ENCODE data around the gene CLSTN2.

Gene CLSTN2

GRCh38 chr3:140579260-140579659 is 644.3 kb downstream of the CLSTN2 start:
- Histone ChIP-seq H3K4me1 (ENCODE audit: control insufficient read depth, insufficient read depth, low read length) (no peaks in the 10 kb centered on the region), H3K9me3 (ENCODE audit: control insufficient read depth, insufficient read depth, low read depth, low read length) (no peaks in the 10 kb centered on the region), H3K4me3 (ENCODE audit: low read depth, low read length) (no peak overlapping the region), H3K36me3 (ENCODE audit: control insufficient read depth in 2 of 2, insufficient read depth in 1 of 2, low read length in 2 of 2) (no peaks in the 10 kb centered on the region), H3K27ac (ENCODE audit: extremely low read depth, low read depth, low read length) (no peak overlapping the region)
- ChIA-PET POLR2A (no interaction called here), CTCF (interaction anchor here (0.6 to 1.1 kb wide), 2 partner anchors 26 to 462 kb away, joined by 3 read pairs; no protein-coding TSS in a partner anchor)
- no peak for TF ChIP-seq ZNF544 (tag by site-specific recombination; IDR thresholded peaks at IDR 0.05)
- no peak for TF ChIP-seq ZNF837 (tag by site-specific recombination; IDR thresholded peaks at IDR 0.05)
- no peak for TF ChIP-seq OSR2 (tag by site-specific recombination; IDR thresholded peaks at IDR 0.05)
- no peak for TF ChIP-seq ZFP3 (tag by site-specific recombination; IDR thresholded peaks at IDR 0.05; ENCODE audit: low read depth)
- TF ChIP-seq ZNF10 (tag by site-specific recombination; IDR thresholded peaks at IDR 0.05), result no peak
- TF ChIP-seq ZNF555 (tag by site-specific recombination; conservative IDR thresholded peaks at IDR 0.05), result no peak
- TF ChIP-seq ZNF488 (tag by site-specific recombination; IDR thresholded peaks at IDR 0.05), result no peak
- TF ChIP-seq ZNF701 (tag by site-specific recombination; IDR thresholded peaks at IDR 0.05), result no peak
- no peak for TF ChIP-seq ZNF175 (tag by site-specific recombination; IDR thresholded peaks at IDR 0.05)
- TF ChIP-seq KLF10 (tag by site-specific recombination; IDR thresholded peaks at IDR 0.05), result no peak
- TF ChIP-seq ZNF510 (tag by site-specific recombination; IDR thresholded peaks at IDR 0.05; ENCODE audit: insufficient replicate concordance), result no peak
- no peak for TF ChIP-seq HOXD13 (CRISPR knock-in tag; IDR thresholded peaks at IDR 0.05; ENCODE audit: borderline replicate concordance)
- TF ChIP-seq ZNF362 (tag by site-specific recombination; IDR thresholded peaks at IDR 0.05), result no peak
- no peak for TF ChIP-seq ZNF747 (tag by site-specific recombination; IDR thresholded peaks at IDR 0.05)
- no peak for TF ChIP-seq ZNF223 (tag by site-specific recombination; IDR thresholded peaks at IDR 0.05)
- no peak for TF ChIP-seq ATF2 (tag by site-specific recombination; IDR thresholded peaks at IDR 0.05; ENCODE audit: low read depth)
- no peak for TF ChIP-seq TRIM28 (IDR thresholded peaks at IDR 0.05; ENCODE audit: borderline replicate concordance, low read length)

GRCh38 chr3:140580746-140581145 is 645.8 kb downstream of the CLSTN2 start:
- no peak overlapping the region for H3K27ac ChIP-seq (ENCODE audit: extremely low read depth, low read depth, low read length)
- H3K36me3 ChIP-seq (ENCODE audit: control insufficient read depth in 2 of 2, insufficient read depth in 1 of 2, low read length in 2 of 2), result no peaks in the 10 kb centered on the region
- ChIA-PET CTCF (no interaction called here), POLR2A (no interaction called here)
- H3K4me3 ChIP-seq (ENCODE audit: low read depth, low read length), result no peak overlapping the region
- no peaks in the 10 kb centered on the region for H3K9me3 ChIP-seq (ENCODE audit: control insufficient read depth, insufficient read depth, low read depth, low read length)
- TF ChIP-seq ZNF701 (tag by site-specific recombination; IDR thresholded peaks at IDR 0.05), result no peak
- no peak for TF ChIP-seq GLI4 (tag by site-specific recombination; IDR thresholded peaks at IDR 0.05)
- no peak for TF ChIP-seq ZNF830 (tag by site-specific recombination; IDR thresholded peaks at IDR 0.05; ENCODE audit: low read depth)
- TF ChIP-seq KLF1 (tag by site-specific recombination; IDR thresholded peaks at IDR 0.05), result no peak
- no peak for TF ChIP-seq SP2 (tag by site-specific recombination; IDR thresholded peaks at IDR 0.05)
- no peak for TF ChIP-seq ZNF266 (tag by site-specific recombination; IDR thresholded peaks at IDR 0.05; ENCODE audit: low read depth)
- no peak for TF ChIP-seq ZNF140 (tag by site-specific recombination; IDR thresholded peaks at IDR 0.05)
- TF ChIP-seq ZNF174 (tag by site-specific recombination; IDR thresholded peaks at IDR 0.05), result no peak
- no peak for TF ChIP-seq ZNF777 (tag by site-specific recombination; IDR thresholded peaks at IDR 0.05; ENCODE audit: borderline replicate concordance)
- TF ChIP-seq ZNF341 (tag by site-specific recombination; IDR thresholded peaks at IDR 0.05; ENCODE audit: low read depth), result no peak
- H3K4me1 ChIP-seq (ENCODE audit: control insufficient read depth, insufficient read depth, low read length), result no peaks in the 10 kb centered on the region

Measured in HEK293 (cell line).